ENCODE measurements around the gene ZNF213. TPM values are rescaled to one million over a fixed set of nuclear protein-coding genes. Genes with fewer than 3 reads are reported as not detected.

Gene ZNF213
- total and polyA plus RNA-seq, 2 donors: 1.5 to 5.2 TPM

GRCh38 chr16:3099395-3099731 lies 35.5 kb upstream of the ZNF213 start:
- peaks cover 0 to 29% of the 10 kb centered on the region in 2 donors for H3K27me3 ChIP-seq (ENCODE audit: control insufficient read depth in 2 of 2, insufficient read depth in 1 of 2, low read length in 1 of 2)
- H3K36me3 ChIP-seq (ENCODE audit: control insufficient read depth in 2 of 2, insufficient read depth in 2 of 2, low read length in 1 of 2): no peaks in the 10 kb centered on the region
- peaks cover 26 to 84% of the 10 kb centered on the region in 2 donors for H3K4me1 ChIP-seq (ENCODE audit: control insufficient read depth in 2 of 2, insufficient read depth in 2 of 2, low read length in 2 of 2)
- H3K27ac ChIP-seq (ENCODE audit: low read depth in 1 of 2, low read length in 1 of 2): peak overlapping the region in 1 of 2 donors; percentile 20
- no peaks in the 10 kb centered on the region for H3K9me3 ChIP-seq (ENCODE audit: control insufficient read depth in 2 of 2, insufficient read depth in 1 of 2, low read length in 1 of 2)
- 94% methylated on average over 5 of the region's 5 CpGs for WGBS
- peak overlapping the region in 1 of 2 donors; percentile 28 for H3K4me3 ChIP-seq (ENCODE audit: low read length in 2 of 2)
- no peak for DNase-seq (ENCODE audit: low read depth in 6 of 9, low spot score in 9 of 9)

- Histone ChIP-seq H3K9me3 (ENCODE audit: control insufficient read depth in 2 of 2, insufficient read depth in 1 of 2, low read length in 1 of 2) (no peaks in the 10 kb centered on the region), H3K4me3 (ENCODE audit: low read length in 2 of 2) (peak overlapping the region; percentile 28 to 41), H3K36me3 (ENCODE audit: control insufficient read depth in 2 of 2, insufficient read depth in 2 of 2, low read length in 1 of 2) (no peaks in the 10 kb centered on the region), H3K27me3 (ENCODE audit: control insufficient read depth in 2 of 2, insufficient read depth in 1 of 2, low read length in 1 of 2) (peaks cover 0 to 29% of the 10 kb centered on the region in 2 donors), H3K4me1 (ENCODE audit: control insufficient read depth in 2 of 2, insufficient read depth in 2 of 2, low read length in 2 of 2) (peaks cover 26 to 83% of the 10 kb centered on the region in 2 donors), H3K27ac (ENCODE audit: low read depth in 1 of 2, low read length in 1 of 2) (peak overlapping the region; percentile 20 to 67)
- peak in 7 of 9 donors; percentile 73 to 93 (median 88) for DNase-seq (ENCODE audit: low read depth in 6 of 9, low spot score in 9 of 9)
- 11% methylated on average over 39 of the region's 39 CpGs for WGBS
Measured at GRCh38 chr16:3099732-3100499, 34.9 kb upstream of the ZNF213 start.

- peaks cover 25 to 86% of the 10 kb centered on the region in 2 donors for H3K4me1 ChIP-seq (ENCODE audit: control insufficient read depth in 2 of 2, insufficient read depth in 2 of 2, low read length in 2 of 2)
- H3K9me3 ChIP-seq (ENCODE audit: control insufficient read depth in 2 of 2, insufficient read depth in 1 of 2, low read length in 1 of 2): no peaks in the 10 kb centered on the region
- WGBS: 54% methylated on average over 29 of the region's 29 CpGs
- peak overlapping the region; percentile 31 to 71 for H3K27ac ChIP-seq (ENCODE audit: low read depth in 1 of 2, low read length in 1 of 2)
- peak in 4 of 9 donors; percentile 55 to 75 (median 63) for DNase-seq (ENCODE audit: low read depth in 6 of 9, low spot score in 9 of 9)
- H3K4me3 ChIP-seq (ENCODE audit: low read length in 2 of 2): no peak overlapping the region
- no peaks in the 10 kb centered on the region for H3K36me3 ChIP-seq (ENCODE audit: control insufficient read depth in 2 of 2, insufficient read depth in 2 of 2, low read length in 1 of 2)
- H3K27me3 ChIP-seq (ENCODE audit: control insufficient read depth in 2 of 2, insufficient read depth in 1 of 2, low read length in 1 of 2): peaks cover 0 to 29% of the 10 kb centered on the region in 2 donors
Measured at GRCh38 chr16:3101018-3101840, 33.6 kb upstream of the ZNF213 start.

GRCh38 chr16:3101841-3102470 lies 32.9 kb upstream of the ZNF213 start:
- Histone ChIP-seq H3K36me3 (ENCODE audit: control insufficient read depth in 2 of 2, insufficient read depth in 2 of 2, low read length in 1 of 2) (no peaks in the 10 kb centered on the region), H3K9me3 (ENCODE audit: control insufficient read depth in 2 of 2, insufficient read depth in 1 of 2, low read length in 1 of 2) (no peaks in the 10 kb centered on the region), H3K27me3 (ENCODE audit: control insufficient read depth in 2 of 2, insufficient read depth in 1 of 2, low read length in 1 of 2) (peaks cover 0 to 28% of the 10 kb centered on the region in 2 donors), H3K27ac (ENCODE audit: low read depth in 1 of 2, low read length in 1 of 2) (peak overlapping the region; percentile 58 to 74), H3K4me1 (ENCODE audit: control insufficient read depth in 2 of 2, insufficient read depth in 2 of 2, low read length in 2 of 2) (peaks cover 25 to 85% of the 10 kb centered on the region in 2 donors), H3K4me3 (ENCODE audit: low read length in 2 of 2) (no peak overlapping the region)
- peak in 1 of 9 donors; percentile 53 for DNase-seq (ENCODE audit: low read depth in 6 of 9, low spot score in 9 of 9)
- 34% methylated on average over 27 of the region's 27 CpGs for WGBS

GRCh38 chr16:3106205-3106928 lies 28.5 kb upstream of the ZNF213 start:
- 1% methylated on average over 74 of the region's 74 CpGs for WGBS
- H3K4me1 ChIP-seq (ENCODE audit: control insufficient read depth in 2 of 2, insufficient read depth in 2 of 2, low read length in 2 of 2): peaks cover 11 to 52% of the 10 kb centered on the region in 2 donors
- H3K27ac ChIP-seq (ENCODE audit: low read depth in 1 of 2, low read length in 1 of 2): peak overlapping the region; percentile 97 to 98

GRCh38 chr16:3112058-3112880 lies 22.6 kb upstream of the ZNF213 start, which contains the start of gene ZNF205:
TSS of gene ZNF205 (plus strand) at chr16:3112586. CDS start at chr16:3113431, 845 bp downstream.
- peaks cover 5 to 30% of the 10 kb centered on the region in 2 donors for H3K4me1 ChIP-seq (ENCODE audit: control insufficient read depth in 2 of 2, insufficient read depth in 2 of 2, low read length in 2 of 2)
- no peaks in the 10 kb centered on the region for H3K9me3 ChIP-seq (ENCODE audit: control insufficient read depth in 2 of 2, insufficient read depth in 1 of 2, low read length in 1 of 2)
- peak within 1 kb of the TSS; percentile 22 to 45 for H3K4me3 ChIP-seq (ENCODE audit: low read length in 2 of 2)
- peaks cover 0 to 8% of the 10 kb centered on the region in 2 donors for H3K36me3 ChIP-seq (ENCODE audit: control insufficient read depth in 2 of 2, insufficient read depth in 2 of 2, low read length in 1 of 2)
- 38% methylated on average over 23 of the region's 23 CpGs for WGBS
- DNase-seq (ENCODE audit: low read depth in 6 of 9, low spot score in 9 of 9): no peak
- H3K27ac ChIP-seq (ENCODE audit: low read depth in 1 of 2, low read length in 1 of 2): no peak within 1 kb of the TSS
- peaks cover 0 to 28% of the 10 kb centered on the region in 2 donors for H3K27me3 ChIP-seq (ENCODE audit: control insufficient read depth in 2 of 2, insufficient read depth in 1 of 2, low read length in 1 of 2)

More at GRCh38 chr16:3106205-3106928, 28.5 kb upstream of the ZNF213 start:
- Histone ChIP-seq H3K36me3 (ENCODE audit: control insufficient read depth in 2 of 2, insufficient read depth in 2 of 2, low read length in 1 of 2) (no peaks in the 10 kb centered on the region), H3K27me3 (ENCODE audit: control insufficient read depth in 2 of 2, insufficient read depth in 1 of 2, low read length in 1 of 2) (peaks cover 0 to 2% of the 10 kb centered on the region in 2 donors), H3K9me3 (ENCODE audit: control insufficient read depth in 2 of 2, insufficient read depth in 1 of 2, low read length in 1 of 2) (no peaks in the 10 kb centered on the region), H3K4me3 (ENCODE audit: low read length in 2 of 2) (peak overlapping the region; percentile 79 to 80)
- peak in 7 of 9 donors; percentile 61 to 91 (median 78) for DNase-seq (ENCODE audit: low read depth in 6 of 9, low spot score in 9 of 9)

GRCh38 chr16:3112881-3113574 lies 21.8 kb upstream of the ZNF213 start:
- Histone ChIP-seq H3K9me3 (ENCODE audit: control insufficient read depth in 2 of 2, insufficient read depth in 1 of 2, low read length in 1 of 2) (no peaks in the 10 kb centered on the region), H3K4me1 (ENCODE audit: control insufficient read depth in 2 of 2, insufficient read depth in 2 of 2, low read length in 2 of 2) (peaks cover 5 to 28% of the 10 kb centered on the region in 2 donors), H3K36me3 (ENCODE audit: control insufficient read depth in 2 of 2, insufficient read depth in 2 of 2, low read length in 1 of 2) (peaks cover 0 to 8% of the 10 kb centered on the region in 2 donors), H3K4me3 (ENCODE audit: low read length in 2 of 2) (peak overlapping the region in 1 of 2 donors; percentile 45), H3K27me3 (ENCODE audit: control insufficient read depth in 2 of 2, insufficient read depth in 1 of 2, low read length in 1 of 2) (peaks cover 0 to 28% of the 10 kb centered on the region in 2 donors), H3K27ac (ENCODE audit: low read depth in 1 of 2, low read length in 1 of 2) (no peak overlapping the region)
- 61% methylated on average over 19 of the region's 19 CpGs for WGBS
- DNase-seq (ENCODE audit: low read depth in 6 of 9, low spot score in 9 of 9): no peak

Measured in thymus (tissue), 11 donors.